Loucy (cell line): Measurements from ENCODE around the gene PDK2.

Experiments
- EZH2phosphoT487 ChIP-seq: fragments of 200-600 bp; IDR thresholded peaks from 2 replicates; pipeline ENCODE4 v1.6.1; 2018; ENCODE audit warnings: antibody characterized with exemption, mild to moderate bottlenecking, moderate library complexity, borderline replicate concordance
- TF ChIP-seq, protein P1 (sequence below): fragments of 200-600 bp; sonication (generic); conservative IDR thresholded peaks from 2 replicates; pipeline ENCODE4 v1.5.1; 2014; ENCODE audit warnings: mild to moderate bottlenecking, antibody characterized with exemption, low read length

DNA sequence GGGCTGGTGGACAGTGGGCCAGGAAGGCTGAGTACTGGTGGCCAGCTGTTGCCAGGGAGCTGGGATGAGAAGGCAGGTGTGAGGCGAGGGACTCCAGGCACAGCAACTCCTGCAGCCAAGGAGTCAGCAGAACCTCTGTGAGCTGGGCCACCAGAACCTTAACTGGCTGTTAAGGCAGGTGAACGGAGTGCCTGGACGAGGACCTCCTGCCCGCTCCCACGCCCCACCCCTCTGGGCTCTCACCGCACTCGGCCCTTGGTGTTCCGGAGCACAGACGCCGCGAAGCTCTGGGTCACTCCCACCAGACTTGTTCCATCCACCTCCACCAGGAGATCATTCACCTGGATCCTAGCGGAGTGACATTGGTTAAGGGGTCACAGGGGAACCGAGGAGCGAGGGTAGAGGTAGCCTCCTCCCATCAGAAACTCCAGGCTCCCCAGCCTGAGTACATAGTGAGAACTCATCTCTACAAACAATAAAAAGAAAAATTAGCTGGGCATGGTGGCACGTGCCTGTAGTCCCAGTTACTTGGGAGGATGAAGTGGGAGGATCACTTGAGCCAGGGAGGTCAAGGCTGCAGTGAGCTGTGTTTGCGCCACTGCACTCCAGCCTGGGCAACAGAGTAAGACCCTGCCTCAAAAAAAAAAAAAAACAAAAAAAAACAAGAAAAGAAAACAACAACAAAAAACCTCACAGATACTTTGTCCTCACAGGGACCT is 46.0 kb downstream of the PDK2 start:
- TF ChIP-seq, protein P1, sequence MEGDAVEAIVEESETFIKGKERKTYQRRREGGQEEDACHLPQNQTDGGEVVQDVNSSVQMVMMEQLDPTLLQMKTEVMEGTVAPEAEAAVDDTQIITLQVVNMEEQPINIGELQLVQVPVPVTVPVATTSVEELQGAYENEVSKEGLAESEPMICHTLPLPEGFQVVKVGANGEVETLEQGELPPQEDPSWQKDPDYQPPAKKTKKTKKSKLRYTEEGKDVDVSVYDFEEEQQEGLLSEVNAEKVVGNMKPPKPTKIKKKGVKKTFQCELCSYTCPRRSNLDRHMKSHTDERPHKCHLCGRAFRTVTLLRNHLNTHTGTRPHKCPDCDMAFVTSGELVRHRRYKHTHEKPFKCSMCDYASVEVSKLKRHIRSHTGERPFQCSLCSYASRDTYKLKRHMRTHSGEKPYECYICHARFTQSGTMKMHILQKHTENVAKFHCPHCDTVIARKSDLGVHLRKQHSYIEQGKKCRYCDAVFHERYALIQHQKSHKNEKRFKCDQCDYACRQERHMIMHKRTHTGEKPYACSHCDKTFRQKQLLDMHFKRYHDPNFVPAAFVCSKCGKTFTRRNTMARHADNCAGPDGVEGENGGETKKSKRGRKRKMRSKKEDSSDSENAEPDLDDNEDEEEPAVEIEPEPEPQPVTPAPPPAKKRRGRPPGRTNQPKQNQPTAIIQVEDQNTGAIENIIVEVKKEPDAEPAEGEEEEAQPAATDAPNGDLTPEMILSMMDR = no peak
- TF ChIP-seq EZH2phosphoT487 = no peak
